Endodermal cell (in vitro differentiated cells): ENCODE data around the gene LRMDA. TPM values are rescaled to one million over a fixed set of nuclear protein-coding genes. Genes with fewer than 3 reads are reported as not detected.

Source experiments
- DNase-seq: peaks from one replicate; pipeline ENCODE4 v3.0.0-alpha.2; 2017
- H3K27ac ChIP-seq: 2 replicates; pipeline ENCODE4 v1.5.1; 2013; ENCODE audit warnings: mild to moderate bottlenecking, low read depth, low read length, moderate library complexity
- H3K27me3 ChIP-seq: 2 replicates; pipeline ENCODE4 v1.6.1; 2013; ENCODE audit warnings: mild to moderate bottlenecking, low read length, moderate library complexity; ENCODE audit not compliant: insufficient read depth, control insufficient read depth, poor library complexity, severe bottlenecking
- H3K36me3 ChIP-seq: 2 replicates; pipeline ENCODE4 v1.7.0; 2013; ENCODE audit warnings: mild to moderate bottlenecking, low read length, moderate library complexity; ENCODE audit not compliant: control insufficient read depth, insufficient read depth
- H3K4me1 ChIP-seq: one replicate; pipeline ENCODE4 v1.7.0; 2013; ENCODE audit warnings: low read length; ENCODE audit not compliant: control insufficient read depth, insufficient read depth
- H3K4me3 ChIP-seq: 2 replicates; pipeline ENCODE4 v1.5.1; 2013; ENCODE audit warnings: mild to moderate bottlenecking, low read length, moderate library complexity
- H3K9ac ChIP-seq: 2 replicates; pipeline ENCODE4 v1.6.1; 2013; ENCODE audit warnings: mild to moderate bottlenecking, low read length, moderate library complexity; ENCODE audit not compliant: poor library complexity, severe bottlenecking; ENCODE audit errors: extremely low read depth
- H3K9me3 ChIP-seq: 2 replicates; pipeline ENCODE4 v1.6.1; 2013; ENCODE audit warnings: mild to moderate bottlenecking, low read length, moderate library complexity; ENCODE audit not compliant: control insufficient read depth
- H3K27ac Mint-ChIP-seq: 2 replicates; pipeline ENCODE4 v1.8.0; 2020; ENCODE audit warnings: mixed read lengths
- H3K27me3 Mint-ChIP-seq: 2 replicates; pipeline ENCODE4 v1.8.0; 2021; ENCODE audit warnings: mild to moderate bottlenecking, mixed read lengths; ENCODE audit not compliant: insufficient read depth
- H3K36me3 Mint-ChIP-seq: 2 replicates; pipeline ENCODE4 v1.8.0; 2020; ENCODE audit warnings: low read depth, mixed read lengths
- H3K4me1 Mint-ChIP-seq: 2 replicates; pipeline ENCODE4 v1.8.0; 2020; ENCODE audit warnings: mixed read lengths
- H3K4me3 Mint-ChIP-seq: 2 replicates; pipeline ENCODE4 v1.8.0; 2020; ENCODE audit warnings: mild to moderate bottlenecking, moderate library complexity, mixed read lengths
- H3K9me3 Mint-ChIP-seq: 2 replicates; pipeline ENCODE4 v1.8.0; 2020; ENCODE audit warnings: mild to moderate bottlenecking, mixed read lengths
- WGBS, 2 experiments: methylation state at CpG; one replicate each; pipeline versions ENCODE4 v1.1.5 to v1.1.7; 2013; ENCODE audit warnings: missing lambda C conversion rate in 2 of 2, mixed read lengths in 1 of 2; ENCODE audit not compliant: insufficient coverage in 1 of 2, insufficient read length in 1 of 2; 5-methylcytosine and 5-hydroxymethylcytosine counted together
- total RNA-seq, 2 donors: library from RNA; stranded (reverse); fragmentation: NEBNext Ultra II Directional in 1 of 2; extraction: Animal tissue kit (Norgen Biotek cat#: 25700) in 1 of 2; gene quantifications; 2 replicates in 1 of 2; 3 replicates in 1 of 2; pipeline ENCODE4 v1.2.1, GENCODE V29; 2021
- TF ChIP-seq, protein P1 (sequence below): fragments of 200-600 bp; sonication (generic); conservative IDR thresholded peaks from 2 replicates; pipeline ENCODE4 v1.5.0; 2021; ENCODE audit warnings: antibody characterized with exemption, mild to moderate bottlenecking

The LRMDA gene
- total RNA-seq, 2 donors from 2014 or later: 1.7 to 5.1 TPM

DNA sequence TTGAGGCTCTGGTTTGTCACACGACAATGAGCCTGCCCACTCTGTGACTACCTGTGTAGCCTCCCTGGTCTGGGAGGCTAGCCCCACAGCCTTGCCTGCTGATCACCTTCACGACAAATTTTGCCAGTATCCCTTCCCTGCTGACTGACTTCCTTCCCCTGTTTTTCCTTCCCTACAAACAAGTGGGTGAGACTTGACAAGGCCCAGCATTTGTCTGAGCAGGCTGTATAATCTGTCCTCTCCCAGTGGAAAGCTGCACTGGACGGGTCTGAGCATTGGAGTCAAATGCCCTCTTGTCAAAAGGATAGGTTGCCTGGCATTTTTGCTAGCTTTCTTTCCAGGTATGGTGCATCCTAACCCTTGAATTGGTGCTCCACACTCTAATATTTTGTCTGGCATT lies 1117.7 kb downstream of the LRMDA start:
- H3K27ac ChIP-seq: no peak overlapping the region
- Mint-ChIP-seq H3K27me3 (peaks cover 5% of the 10 kb centered on the region), H3K9me3 (no peaks in the 10 kb centered on the region), H3K27ac (no peak overlapping the region), H3K36me3 (no peaks in the 10 kb centered on the region), H3K4me1 (peaks cover 7% of the 10 kb centered on the region), H3K4me3 (no peak overlapping the region)
- H3K4me3 ChIP-seq: no peak overlapping the region
- no peaks in the 10 kb centered on the region for H3K36me3 ChIP-seq
- no peaks in the 10 kb centered on the region for H3K9me3 ChIP-seq
- DNase-seq: no peak
- H3K27me3 ChIP-seq: no peaks in the 10 kb centered on the region
- H3K9ac ChIP-seq: no peak overlapping the region
- peaks cover 7% of the 10 kb centered on the region for H3K4me1 ChIP-seq
- 90 to 91% methylated on average over 3 of the region's 3 CpGs for whole genome bisulfite sequencing, 2 experiments
- TF ChIP-seq, protein P1, sequence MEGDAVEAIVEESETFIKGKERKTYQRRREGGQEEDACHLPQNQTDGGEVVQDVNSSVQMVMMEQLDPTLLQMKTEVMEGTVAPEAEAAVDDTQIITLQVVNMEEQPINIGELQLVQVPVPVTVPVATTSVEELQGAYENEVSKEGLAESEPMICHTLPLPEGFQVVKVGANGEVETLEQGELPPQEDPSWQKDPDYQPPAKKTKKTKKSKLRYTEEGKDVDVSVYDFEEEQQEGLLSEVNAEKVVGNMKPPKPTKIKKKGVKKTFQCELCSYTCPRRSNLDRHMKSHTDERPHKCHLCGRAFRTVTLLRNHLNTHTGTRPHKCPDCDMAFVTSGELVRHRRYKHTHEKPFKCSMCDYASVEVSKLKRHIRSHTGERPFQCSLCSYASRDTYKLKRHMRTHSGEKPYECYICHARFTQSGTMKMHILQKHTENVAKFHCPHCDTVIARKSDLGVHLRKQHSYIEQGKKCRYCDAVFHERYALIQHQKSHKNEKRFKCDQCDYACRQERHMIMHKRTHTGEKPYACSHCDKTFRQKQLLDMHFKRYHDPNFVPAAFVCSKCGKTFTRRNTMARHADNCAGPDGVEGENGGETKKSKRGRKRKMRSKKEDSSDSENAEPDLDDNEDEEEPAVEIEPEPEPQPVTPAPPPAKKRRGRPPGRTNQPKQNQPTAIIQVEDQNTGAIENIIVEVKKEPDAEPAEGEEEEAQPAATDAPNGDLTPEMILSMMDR: no peak

DNA sequence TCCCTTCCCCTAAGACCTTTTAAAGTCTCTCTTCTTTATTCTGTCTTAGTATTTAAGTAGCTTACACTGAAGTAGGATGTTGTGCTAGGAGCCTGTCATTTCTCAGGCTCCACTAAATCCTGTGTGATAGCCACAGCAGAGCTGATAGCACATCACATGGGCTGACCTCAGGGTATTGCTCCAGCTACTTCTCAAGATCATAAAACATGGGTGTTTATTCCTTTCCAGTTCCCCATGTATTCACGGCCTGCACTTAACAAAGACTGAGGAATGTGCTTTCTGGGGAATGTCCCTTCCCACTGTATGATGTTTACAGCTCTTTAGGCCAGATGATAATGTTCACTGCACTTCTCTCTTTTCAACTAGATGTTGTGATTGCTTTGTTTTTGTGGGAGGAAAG lies 1119.4 kb downstream of the LRMDA start:
- Histone ChIP-seq H3K9me3 (no peaks in the 10 kb centered on the region), H3K4me1 (peaks cover 7% of the 10 kb centered on the region), H3K27ac (no peak overlapping the region), H3K4me3 (no peak overlapping the region), H3K9ac (no peak overlapping the region), H3K27me3 (no peaks in the 10 kb centered on the region), H3K36me3 (no peaks in the 10 kb centered on the region)
- Mint-ChIP-seq H3K27me3 (peaks cover 5% of the 10 kb centered on the region), H3K27ac (peak overlapping the region; percentile 32), H3K4me3 (no peak overlapping the region), H3K9me3 (no peaks in the 10 kb centered on the region), H3K4me1 (peaks cover 7% of the 10 kb centered on the region), H3K36me3 (no peaks in the 10 kb centered on the region)
- 64 to 71% methylated on average over 1 of the region's 1 CpG for WGBS, 2 experiments
- TF ChIP-seq, protein P1: no peak
- DNase-seq: peak; percentile 51

DNA sequence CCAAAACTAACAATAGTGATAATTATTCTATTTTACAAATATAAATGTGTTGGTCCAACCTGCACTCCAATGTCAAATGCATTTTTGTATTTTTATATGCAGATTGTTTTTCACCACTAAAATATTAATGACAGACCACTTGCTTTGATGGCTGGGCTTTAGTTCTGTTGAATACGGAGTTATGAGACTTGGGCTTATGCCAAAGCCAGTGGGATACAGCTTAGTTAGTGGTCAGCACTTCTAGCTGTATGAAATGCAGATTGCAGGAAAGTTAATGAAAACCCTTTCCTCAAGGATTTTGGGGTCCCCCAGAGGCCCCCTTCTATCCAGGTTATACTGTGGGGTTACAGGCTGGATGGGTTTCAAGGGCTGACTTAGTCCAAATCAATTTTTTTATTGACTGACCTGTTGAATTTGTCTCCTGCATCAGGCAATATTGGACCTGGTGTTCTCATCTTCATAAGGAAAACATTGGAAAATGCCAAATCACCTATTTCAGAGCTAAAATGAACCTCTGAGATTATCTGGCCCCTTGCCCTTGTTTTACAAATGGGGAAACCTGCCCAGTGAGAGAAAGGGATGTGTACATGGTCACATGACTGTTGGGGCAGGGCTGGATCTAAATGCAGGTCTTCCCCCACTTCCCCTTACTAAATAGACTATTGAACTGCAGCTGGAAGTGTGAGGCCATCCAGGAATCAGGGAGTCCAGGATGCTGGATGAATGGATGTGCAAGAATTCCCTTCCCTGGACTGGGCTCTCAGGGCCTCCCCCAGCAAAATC lies 1120.9 kb downstream of the LRMDA start:
- TF ChIP-seq, protein P1: no peak
- Mint-ChIP-seq H3K9me3 (no peaks in the 10 kb centered on the region), H3K27me3 (peaks cover 5% of the 10 kb centered on the region), H3K4me1 (peaks cover 7% of the 10 kb centered on the region), H3K4me3 (no peak overlapping the region), H3K36me3 (no peaks in the 10 kb centered on the region), H3K27ac (no peak overlapping the region)
- H3K9ac ChIP-seq: no peak overlapping the region
- H3K36me3 ChIP-seq: no peaks in the 10 kb centered on the region
- no peak overlapping the region for H3K27ac ChIP-seq
- H3K9me3 ChIP-seq: no peaks in the 10 kb centered on the region
- no peak overlapping the region for H3K4me3 ChIP-seq
- H3K27me3 ChIP-seq: no peaks in the 10 kb centered on the region
- 91% methylated on average over 1 of the region's 1 CpG; no CpG with 5 or more reads in 1 of the 2 experiments for WGBS, 2 experiments
- peaks cover 7% of the 10 kb centered on the region for H3K4me1 ChIP-seq
- no peak for DNase-seq
